Breast epithelium (tissue), 4 donors: ENCODE measurements around the gene DNPEP. TPM values are rescaled to one million over a fixed set of nuclear protein-coding genes. Genes with fewer than 3 reads are reported as not detected.

ENCODE experiments used
- DNase-seq, 2 donors: peaks; one replicate each; pipeline ENCODE4 v3.0.0-alpha.2; 2019; ENCODE audit warnings: low spot score in 2 of 2
- H3K27ac ChIP-seq, 2 donors: fragments of 200-600 bp; sonication (generic) in 1 of 2; one replicate each; pipeline ENCODE4 v1.5.1; 2016 to 2019; ENCODE audit warnings: mild to moderate bottlenecking in 1 of 2
- H3K27me3 ChIP-seq, 2 donors: fragments of 200-600 bp; sonication (generic) in 1 of 2; one replicate each; pipeline versions ENCODE4 v1.5.1 to v1.6.0; 2017 to 2019; ENCODE audit warnings: control low read depth in 1 of 2, mild to moderate bottlenecking in 1 of 2
- H3K36me3 ChIP-seq: fragments of 200-600 bp; one replicate; pipeline ENCODE4 v1.5.1; 2019
- H3K4me1 ChIP-seq, 2 donors: fragments of 200-600 bp; sonication (generic); one replicate each; pipeline ENCODE4 v1.5.1; 2016 to 2019; ENCODE audit warnings: control low read depth in 1 of 2
- H3K4me3 ChIP-seq, 3 donors: fragments of 200-600 bp; sonication (generic); 1 replicate in 2 of 3; 2 replicates in 1 of 3; pipeline ENCODE4 v1.5.1; 2016 to 2019; ENCODE audit warnings: mild to moderate bottlenecking in 3 of 3, moderate library complexity in 2 of 3
- H3K9me3 ChIP-seq, 2 donors: fragments of 200-600 bp; sonication (generic) in 1 of 2; one replicate each; pipeline ENCODE4 v1.5.1; 2016 to 2019; ENCODE audit warnings: control low read depth in 1 of 2
- POLR2A ChIP-seq: fragments of 450-650 bp; IDR thresholded peaks from one replicate; pipeline ENCODE4 v1.6.1; 2016; ENCODE audit warnings: antibody characterized with exemption, mild to moderate bottlenecking, moderate library complexity
- POLR2AphosphoS5 ChIP-seq, 3 donors: sonication (generic); formaldehyde crosslinking; IDR thresholded peaks; one replicate each; pipeline ENCODE4 v1.6.1; 2017; ENCODE audit warnings: antibody characterized with exemption in 3 of 3
- intact Hi-C: fragments of 100-400 bp; cut with DNase I; formaldehyde crosslinking; loops from one replicate; pipeline ENCODE4 v1.15.1; 2023; ENCODE audit warnings: low total_unique reads
- total RNA-seq, 3 donors: library from RNA; depleted of rRNA; stranded (reverse); fragments of >200 nt; gene quantifications; one replicate each; pipeline ENCODE4 v1.1.0, GENCODE V29; 2016
- TF ChIP-seq, protein P1 (sequence below), 3 donors: fragments of 450-650 bp; IDR thresholded peaks; one replicate each; pipeline ENCODE4 v1.5.1; 2016 to 2017; ENCODE audit warnings: antibody characterized with exemption in 3 of 3, mild to moderate bottlenecking in 3 of 3, moderate library complexity in 3 of 3

DNPEP gene
- 10 to 100 TPM; 49.8 to 81.9 (median 79.0) TPM for total RNA-seq

DNA sequence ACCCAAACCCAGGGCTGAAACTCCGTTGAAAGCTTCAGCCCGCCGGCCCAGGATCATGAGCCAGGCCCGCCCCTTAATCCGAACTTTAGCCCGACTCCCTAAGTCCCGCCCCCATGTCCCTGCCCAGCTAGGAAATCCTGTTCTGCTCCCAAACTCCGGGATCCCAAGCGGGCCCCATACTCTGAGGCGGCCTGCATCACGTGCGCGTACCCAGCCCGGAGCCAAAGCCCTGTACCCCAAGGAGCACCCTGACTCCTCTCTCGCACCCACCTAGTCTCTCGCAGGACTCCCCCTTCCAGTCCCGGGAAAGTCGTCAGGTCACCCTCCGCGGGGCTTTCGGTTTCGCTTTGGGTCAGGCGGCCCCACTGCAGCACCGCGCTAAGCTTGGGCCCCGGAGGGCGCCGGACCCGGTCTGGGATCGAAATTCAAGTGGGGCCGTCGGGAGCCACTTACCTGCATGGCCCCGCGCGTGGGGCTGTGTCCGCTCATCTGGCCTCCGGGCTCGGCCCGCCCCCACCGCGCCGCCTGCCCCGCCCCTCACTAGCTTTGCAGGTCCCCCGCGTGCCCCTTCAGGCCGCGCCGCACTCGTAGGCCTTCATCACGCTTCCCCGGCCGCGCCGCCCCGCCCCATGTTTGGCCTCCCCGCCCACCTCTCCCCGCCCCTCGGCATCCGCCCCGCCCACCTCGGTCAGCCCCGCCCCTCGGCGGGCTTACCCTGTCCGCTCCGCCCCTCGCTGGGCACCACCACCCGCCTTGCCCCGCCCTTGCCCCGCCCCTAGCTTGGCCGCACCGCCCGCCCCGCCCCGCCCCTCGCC lies at the start of gene DNPEP:
TSS of gene DNPEP (minus strand) at position 607 of the 815 bp plus-strand sequence. CDS start at position 489, 118 bp downstream.
- intact Hi-C loops: no loop called here
- peak within 1 kb of the TSS; percentile 93 to 97 for H3K27ac ChIP-seq
- peak within 1 kb of the TSS; percentile 82 to 84 (median 82) for H3K4me3 ChIP-seq
- TF ChIP-seq POLR2A: peak; percentile 18
- TF ChIP-seq, protein P1, sequence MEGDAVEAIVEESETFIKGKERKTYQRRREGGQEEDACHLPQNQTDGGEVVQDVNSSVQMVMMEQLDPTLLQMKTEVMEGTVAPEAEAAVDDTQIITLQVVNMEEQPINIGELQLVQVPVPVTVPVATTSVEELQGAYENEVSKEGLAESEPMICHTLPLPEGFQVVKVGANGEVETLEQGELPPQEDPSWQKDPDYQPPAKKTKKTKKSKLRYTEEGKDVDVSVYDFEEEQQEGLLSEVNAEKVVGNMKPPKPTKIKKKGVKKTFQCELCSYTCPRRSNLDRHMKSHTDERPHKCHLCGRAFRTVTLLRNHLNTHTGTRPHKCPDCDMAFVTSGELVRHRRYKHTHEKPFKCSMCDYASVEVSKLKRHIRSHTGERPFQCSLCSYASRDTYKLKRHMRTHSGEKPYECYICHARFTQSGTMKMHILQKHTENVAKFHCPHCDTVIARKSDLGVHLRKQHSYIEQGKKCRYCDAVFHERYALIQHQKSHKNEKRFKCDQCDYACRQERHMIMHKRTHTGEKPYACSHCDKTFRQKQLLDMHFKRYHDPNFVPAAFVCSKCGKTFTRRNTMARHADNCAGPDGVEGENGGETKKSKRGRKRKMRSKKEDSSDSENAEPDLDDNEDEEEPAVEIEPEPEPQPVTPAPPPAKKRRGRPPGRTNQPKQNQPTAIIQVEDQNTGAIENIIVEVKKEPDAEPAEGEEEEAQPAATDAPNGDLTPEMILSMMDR (IDR thresholded peaks at IDR 0.05): no peak
- peak; percentile 50 to 64 (median 64) for TF ChIP-seq POLR2AphosphoS5 (IDR thresholded peaks at IDR 0.05)
- H3K9me3 ChIP-seq: no peaks in the 10 kb centered on the region
- no peaks in the 10 kb centered on the region for H3K27me3 ChIP-seq
- peaks cover 0 to 6% of the 10 kb centered on the region in 2 donors for H3K4me1 ChIP-seq
- DNase-seq: peak; percentile 74 to 95
- H3K36me3 ChIP-seq: no peaks in the 10 kb centered on the region

DNA sequence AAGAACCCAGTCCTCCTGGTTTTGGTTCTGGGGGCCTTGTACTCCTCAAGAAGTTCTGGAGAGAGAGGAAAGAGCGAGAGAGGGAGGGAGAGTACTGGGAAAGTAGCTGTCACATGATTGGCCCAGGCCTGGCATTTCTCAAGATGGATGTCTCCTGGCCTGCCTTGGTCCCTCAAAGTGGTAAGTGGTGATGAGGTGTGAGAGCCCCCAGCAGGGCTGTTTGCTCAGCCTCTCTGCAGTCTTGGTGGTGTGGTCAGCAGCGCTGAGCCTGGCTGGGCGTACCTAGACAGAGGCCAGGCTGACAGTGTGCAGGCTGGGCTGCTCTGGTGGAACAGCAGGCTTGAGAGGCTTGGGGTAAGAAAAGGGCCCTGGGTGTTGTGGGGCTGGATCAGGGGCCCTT lies 49.4 kb upstream of the DNPEP start:
- Histone ChIP-seq H3K27me3 (peaks cover 0 to 17% of the 10 kb centered on the region in 2 donors), H3K27ac (peak overlapping the region in 1 of 2 donors; percentile 7), H3K4me1 (no peaks in the 10 kb centered on the region), H3K4me3 (no peak overlapping the region), H3K36me3 (no peaks in the 10 kb centered on the region), H3K9me3 (no peaks in the 10 kb centered on the region)
- TF ChIP-seq POLR2AphosphoS5 (IDR thresholded peaks at IDR 0.05): no peak
- TF ChIP-seq POLR2A: no peak
- TF ChIP-seq, protein P1 (IDR thresholded peaks at IDR 0.05): no peak
- no peak for DNase-seq
- intact Hi-C loops: no loop called here

DNA sequence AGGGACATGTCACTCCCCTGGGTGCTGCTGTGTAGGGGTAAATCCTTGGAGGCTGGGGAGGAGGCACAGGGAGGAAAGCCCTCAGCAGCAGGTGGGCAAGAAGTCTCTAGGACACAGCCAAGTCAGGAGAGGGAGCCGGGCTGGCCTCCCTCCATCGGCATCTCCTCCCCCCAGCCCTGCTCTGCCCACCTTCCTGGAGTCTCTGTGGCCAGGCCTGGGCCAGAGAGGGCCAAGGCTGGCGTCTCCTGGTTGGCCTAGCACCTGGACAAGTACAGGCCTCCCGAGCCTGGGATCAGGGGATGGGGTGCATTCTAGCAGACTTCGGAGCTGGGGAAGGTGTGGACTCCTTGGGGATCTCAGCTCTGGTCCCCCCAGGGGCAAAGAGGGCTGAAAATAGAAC lies 48.8 kb upstream of the DNPEP start:
- Histone ChIP-seq H3K4me3 (no peak overlapping the region), H3K36me3 (no peaks in the 10 kb centered on the region), H3K9me3 (no peaks in the 10 kb centered on the region), H3K27ac (no peak overlapping the region), H3K27me3 (peaks cover 0 to 17% of the 10 kb centered on the region in 2 donors), H3K4me1 (no peaks in the 10 kb centered on the region)
- no peak for TF ChIP-seq POLR2A
- TF ChIP-seq, protein P1 (IDR thresholded peaks at IDR 0.05): no peak
- TF ChIP-seq POLR2AphosphoS5 (IDR thresholded peaks at IDR 0.05): no peak
- intact Hi-C loops: no loop called here
- no peak for DNase-seq

DNA sequence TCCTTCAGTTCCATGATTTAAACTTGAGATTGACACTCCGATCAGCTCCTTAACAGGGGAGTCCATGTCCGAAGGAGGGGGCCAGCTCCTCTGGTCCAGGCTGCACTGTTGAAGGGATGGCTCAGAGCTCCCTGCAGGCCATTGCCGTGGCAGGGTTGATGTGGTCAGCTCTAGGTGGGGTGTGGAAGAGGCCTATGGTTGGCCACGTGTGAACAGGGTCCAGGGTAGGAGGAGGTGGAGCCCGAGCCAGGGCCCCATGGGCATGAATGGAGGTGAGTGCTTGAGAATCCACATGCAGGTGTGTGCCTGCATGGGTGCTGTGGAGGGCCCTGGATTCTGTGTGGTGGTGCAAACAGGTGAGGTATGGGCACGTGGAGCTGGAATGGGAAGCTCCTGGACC lies 48.0 kb upstream of the DNPEP start:
- Histone ChIP-seq H3K4me3 (no peak overlapping the region), H3K27ac (no peak overlapping the region), H3K9me3 (no peaks in the 10 kb centered on the region), H3K27me3 (peaks cover 0 to 17% of the 10 kb centered on the region in 2 donors), H3K36me3 (no peaks in the 10 kb centered on the region), H3K4me1 (no peaks in the 10 kb centered on the region)
- DNase-seq: no peak
- no peak for TF ChIP-seq POLR2AphosphoS5 (IDR thresholded peaks at IDR 0.05)
- TF ChIP-seq, protein P1 (IDR thresholded peaks at IDR 0.05): no peak
- no peak for TF ChIP-seq POLR2A
- intact Hi-C loops: no loop called here

DNA sequence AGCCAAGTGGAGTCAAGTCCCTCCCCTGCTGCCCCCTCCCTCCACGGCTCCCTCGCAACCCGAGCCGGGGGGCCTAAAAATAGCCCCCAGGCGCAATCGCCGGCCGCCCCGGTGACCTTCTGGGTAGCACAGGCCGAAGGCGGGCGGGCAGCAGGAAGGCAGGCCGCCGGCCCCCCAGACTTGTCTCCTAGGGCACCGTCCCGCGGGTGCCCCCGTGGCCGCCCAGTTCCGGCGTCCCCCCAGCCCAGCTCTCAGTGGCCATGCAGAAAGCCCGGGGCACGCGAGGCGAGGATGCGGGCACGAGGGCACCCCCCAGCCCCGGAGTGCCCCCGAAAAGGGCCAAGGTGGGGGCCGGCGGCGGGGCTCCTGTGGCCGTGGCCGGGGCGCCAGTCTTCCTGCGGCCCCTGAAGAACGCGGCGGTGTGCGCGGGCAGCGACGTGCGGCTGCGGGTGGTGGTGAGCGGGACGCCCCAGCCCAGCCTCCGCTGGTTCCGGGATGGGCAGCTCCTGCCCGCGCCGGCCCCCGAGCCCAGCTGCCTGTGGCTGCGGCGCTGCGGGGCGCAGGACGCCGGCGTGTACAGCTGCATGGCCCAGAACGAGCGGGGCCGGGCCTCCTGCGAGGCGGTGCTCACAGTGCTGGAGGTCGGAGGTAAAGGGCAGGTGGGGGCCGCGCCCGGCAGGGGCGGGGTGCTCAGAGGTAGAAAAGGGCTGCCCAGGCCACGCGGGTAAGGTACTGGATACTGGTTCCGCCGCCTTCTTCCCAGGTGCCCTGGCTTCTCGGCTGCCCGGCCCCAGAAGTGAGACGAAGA lies 47.2 kb upstream of the DNPEP start, which contains the start of gene SPEG:
TSS of gene SPEG (plus strand) at position 126 of the 808 bp plus-strand sequence. CDS start at position 261, 135 bp downstream.
- intact Hi-C loops: no loop called here
- H3K36me3 ChIP-seq: no peaks in the 10 kb centered on the region
- TF ChIP-seq POLR2A (no peak), POLR2AphosphoS5 (IDR thresholded peaks at IDR 0.05) (no peak)
- TF ChIP-seq, protein P1 (IDR thresholded peaks at IDR 0.05): no peak
- H3K4me3 ChIP-seq: peak within 1 kb of the TSS in 2 of 3 donors; percentile 16 to 56
- H3K27me3 ChIP-seq: peaks cover 0 to 17% of the 10 kb centered on the region in 2 donors
- DNase-seq: no peak
- no peak within 1 kb of the TSS for H3K27ac ChIP-seq
- no peaks in the 10 kb centered on the region for H3K4me1 ChIP-seq
- no peaks in the 10 kb centered on the region for H3K9me3 ChIP-seq
